Common myeloid progenitor, CD34-positive (primary cell): ENCODE data around the gene ST14.
A peak's percentile ranks its signal among the peaks of the same experiment; 100 is the strongest.
"Not testable (repeated sequence)": the region's sequence is repeated elsewhere in the genome, so short reads cannot be mapped to it uniquely, and the experiment has no call there.

Experiments used
- CTCF ChIA-PET: fragments of 350-600 bp; sonication (Branson Sonifier 250); formaldehyde crosslinking; loops from one replicate; lab custom pipeline; 2021; ENCODE audit warnings: antibody characterized with exemption; lab: Charles Lee
- POLR2A ChIA-PET: fragments of 350-600 bp; sonication (Branson Sonifier 250); formaldehyde crosslinking; loops from one replicate; lab custom pipeline; 2021; ENCODE audit warnings: antibody characterized with exemption; lab: Charles Lee
- DNase-seq, 3 donors: peaks; one replicate each; pipeline versions ENCODE4 v3.0.0 to v3.0.0-alpha.2; 2013
- H3K27ac ChIP-seq, 2 experiments: 1 replicate in 1 of 2; 2 replicates in 1 of 2; pipeline ENCODE4 v1.7.0; 2013; ENCODE audit warnings: inconsistent platforms in 2 of 2, low read length in 2 of 2, mild to moderate bottlenecking in 2 of 2, low read depth in 1 of 2, moderate library complexity in 1 of 2; ENCODE audit not compliant: severe bottlenecking in 2 of 2, insufficient read depth in 1 of 2, poor library complexity in 1 of 2
- H3K27me3 ChIP-seq, 5 experiments: replicated peaks in 2 of 5; 1 replicate in 3 of 5; 2 replicates in 2 of 5; pipeline versions ENCODE4 v1.6.1 to v1.7.0; 2013; ENCODE audit warnings: low read length in 4 of 5, mild to moderate bottlenecking in 2 of 5, moderate library complexity in 2 of 5, inconsistent platforms in 1 of 5; ENCODE audit not compliant: insufficient read depth in 5 of 5, control insufficient read depth in 4 of 5
- H3K36me3 ChIP-seq, 4 experiments: 1 replicate in 2 of 4; 2 replicates in 2 of 4; pipeline versions ENCODE4 v1.6.1 to v1.7.0; 2013; ENCODE audit warnings: low read length in 3 of 4, control low read depth in 1 of 4, mild to moderate bottlenecking in 1 of 4; ENCODE audit not compliant: control insufficient read depth in 4 of 4, insufficient read depth in 4 of 4
- H3K4me1 ChIP-seq, 4 experiments: 1 replicate in 3 of 4; 2 replicates in 1 of 4; pipeline versions ENCODE4 v1.6.1 to v1.7.1; 2013; ENCODE audit warnings: low read length in 3 of 4, mild to moderate bottlenecking in 3 of 4, control low read depth in 1 of 4, inconsistent platforms in 1 of 4, moderate library complexity in 1 of 4; ENCODE audit not compliant: control insufficient read depth in 4 of 4, insufficient read depth in 4 of 4; ENCODE audit errors: control extremely low read depth in 1 of 4
- H3K4me3 ChIP-seq, 7 experiments: 1 replicate in 4 of 7; 2 replicates in 3 of 7; pipeline versions ENCODE4 v1.5.1 to v1.7.0; 2013; ENCODE audit warnings: mild to moderate bottlenecking in 7 of 7, low read length in 6 of 7, moderate library complexity in 6 of 7, inconsistent platforms in 2 of 7, low read depth in 2 of 7, control low read depth in 1 of 7; ENCODE audit not compliant: insufficient read depth in 4 of 7, control insufficient read depth in 1 of 7; ENCODE audit errors: extremely low read depth in 1 of 7
- H3K9me3 ChIP-seq, 5 experiments: 1 replicate in 4 of 5; 2 replicates in 1 of 5; pipeline versions ENCODE4 v1.6.1 to v1.7.1; 2013; ENCODE audit warnings: low read length in 4 of 5, mild to moderate bottlenecking in 2 of 5, inconsistent platforms in 1 of 5, low read depth in 1 of 5, moderate library complexity in 1 of 5; ENCODE audit not compliant: control insufficient read depth in 4 of 5, insufficient read depth in 2 of 5; ENCODE audit errors: control extremely low read depth in 1 of 5
- WGBS: methylation state at CpG from one replicate; pipeline ENCODE4 v1.1.5; 2013; ENCODE audit not compliant: insufficient coverage; 5-methylcytosine and 5-hydroxymethylcytosine counted together

ST14 gene

DNA sequence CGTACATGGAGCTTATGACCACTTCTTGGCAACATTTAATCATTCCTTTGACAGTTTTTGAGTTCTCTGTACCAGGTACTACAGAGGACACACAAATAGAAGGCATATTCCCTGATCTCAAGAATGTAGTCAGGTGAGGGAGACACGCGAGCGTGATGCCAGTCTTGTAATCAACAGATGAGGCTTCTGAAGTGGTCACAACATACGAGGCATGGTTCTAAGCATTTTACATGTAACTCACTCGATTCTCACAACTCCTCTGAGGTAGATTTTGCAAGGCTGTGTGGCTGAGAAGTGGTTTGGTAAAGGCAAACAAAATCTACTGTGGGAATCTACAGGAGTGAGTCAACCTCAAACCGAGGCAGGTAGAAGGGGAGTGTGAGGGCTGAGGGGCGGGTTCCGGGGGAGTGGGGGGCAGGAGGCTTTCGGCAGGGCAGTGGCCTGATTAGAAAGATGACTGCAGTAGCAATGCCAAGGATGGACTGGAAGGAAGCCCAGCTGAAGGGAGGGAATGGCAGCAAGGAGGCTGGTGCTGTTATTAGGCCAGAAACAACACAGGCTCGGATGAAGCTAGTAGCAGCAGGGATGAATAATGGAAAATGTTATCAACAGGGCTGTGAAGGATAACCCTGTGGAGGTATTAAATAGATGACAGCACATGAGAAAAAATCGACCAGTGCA, 63.8 kb downstream of the ST14 start:
- 97% methylated on average over 9 of the region's 12 CpGs for WGBS
- CTCF ChIA-PET = interaction anchor here (2.9 kb wide), 1 partner anchor 11 kb away, joined by 10 read pairs; no protein-coding TSS in a partner anchor
- H3K4me1 ChIP-seq = no peaks in the 10 kb centered on the region

GRCh38 chr11:130227373-130227772, 67.8 kb downstream of the ST14 start:
- H3K4me1 ChIP-seq = no peaks in the 10 kb centered on the region
- CTCF ChIA-PET = interaction anchor here (1.0 to 1.4 kb wide), 2 partner anchors 14 to 77 kb away, joined by 3 to 4 read pairs; no protein-coding TSS in a partner anchor
- H3K27ac ChIP-seq = no peak overlapping the region
- H3K9me3 ChIP-seq = no peaks in the 10 kb centered on the region
- peaks cover 0 to 9% (median 4%) of the 10 kb centered on the region in 4 experiments for H3K36me3 ChIP-seq
- 100% methylated on average over 3 of the region's 4 CpGs for WGBS
- DNase-seq = no peak
- no peaks in the 10 kb centered on the region for H3K27me3 ChIP-seq
- POLR2A ChIA-PET = no interaction called here
- no peak overlapping the region for H3K4me3 ChIP-seq

More for the DNA sequence above, 63.8 kb downstream of the ST14 start:
- DNase-seq = no peak
- POLR2A ChIA-PET = no interaction called here
- Histone ChIP-seq H3K27me3 (no peaks in the 10 kb centered on the region), H3K4me3 (no peak overlapping the region), H3K9me3 (no peaks in the 10 kb centered on the region), H3K36me3 (peaks cover 0 to 3% (median 1%) of the 10 kb centered on the region in 4 experiments), H3K27ac (no peak overlapping the region)

GRCh38 chr11:130233486-130233885, 73.9 kb downstream of the ST14 start:
- H3K9me3 ChIP-seq, DNase-seq, H3K27ac ChIP-seq, H3K4me1 ChIP-seq, H3K4me3 ChIP-seq, CTCF ChIA-PET, POLR2A ChIA-PET, H3K27me3 ChIP-seq: not testable (repeated sequence)
- peaks cover 17 to 41% (median 28%) of the 10 kb centered on the region in 4 experiments for H3K36me3 ChIP-seq

- CTCF ChIA-PET, H3K27ac ChIP-seq: not testable (repeated sequence)
These were observed 74.3 kb downstream of the ST14 start for GRCh38 chr11:130233888-130234287.

DNA sequence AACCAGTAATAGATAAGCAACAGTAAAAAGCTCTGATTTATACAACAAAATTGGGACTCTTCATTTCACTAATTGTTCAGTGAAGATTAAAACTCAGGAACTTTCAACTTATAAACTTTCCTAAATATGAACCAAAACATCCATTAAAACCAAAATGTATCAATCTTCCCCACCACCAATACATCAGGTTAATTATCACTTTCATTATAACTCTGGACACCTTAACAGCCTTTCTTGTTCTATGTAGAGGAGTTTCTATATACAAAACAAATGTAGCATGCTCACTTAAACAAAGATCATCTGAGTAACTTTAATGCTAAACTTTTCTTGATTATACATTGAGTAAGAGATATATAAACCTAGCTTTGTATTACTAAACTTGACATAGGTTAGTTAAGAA, 74.7 kb downstream of the ST14 start:
- no peak overlapping the region for H3K4me3 ChIP-seq
- POLR2A ChIA-PET = no interaction called here
- DNase-seq = no peak
- H3K27ac ChIP-seq = no peak overlapping the region
- H3K27me3 ChIP-seq = no peaks in the 10 kb centered on the region
- CTCF ChIA-PET = no interaction called here
- no peaks in the 10 kb centered on the region for H3K9me3 ChIP-seq
- H3K36me3 ChIP-seq = peaks cover 20 to 48% (median 31%) of the 10 kb centered on the region in 4 experiments
- no peaks in the 10 kb centered on the region for H3K4me1 ChIP-seq

More at GRCh38 chr11:130233888-130234287, 74.3 kb downstream of the ST14 start:
- H3K4me3 ChIP-seq, DNase-seq, POLR2A ChIA-PET, H3K4me1 ChIP-seq, H3K9me3 ChIP-seq, H3K27me3 ChIP-seq: not testable (repeated sequence)
- WGBS = no CpG with 5 or more reads among the region's 3 CpGs
- H3K36me3 ChIP-seq = peaks cover 20 to 44% (median 29%) of the 10 kb centered on the region in 4 experiments

GRCh38 chr11:130237282-130238006, 77.9 kb downstream of the ST14 start:
- DNase-seq = no peak

GRCh38 chr11:130241713-130242112, 82.1 kb downstream of the ST14 start:
- Histone ChIP-seq H3K27ac (no peak overlapping the region), H3K4me1 (no peaks in the 10 kb centered on the region), H3K36me3 (peaks cover 14 to 45% (median 25%) of the 10 kb centered on the region in 4 experiments), H3K9me3 (no peaks in the 10 kb centered on the region), H3K4me3 (no peak overlapping the region), H3K27me3 (no peaks in the 10 kb centered on the region)
- ChIA-PET CTCF (no interaction called here), POLR2A (no interaction called here)
- peak in 1 of 3 donors; percentile 8 for DNase-seq
- no CpG with 5 or more reads among the region's 2 CpGs for WGBS

More at GRCh38 chr11:130237282-130238006, 77.9 kb downstream of the ST14 start:
- ChIA-PET CTCF (interaction anchor here (1.2 kb wide), 1 partner anchor 19 kb away, joined by 3 read pairs; no protein-coding TSS in a partner anchor), POLR2A (no interaction called here)
- Histone ChIP-seq H3K27ac (no peak overlapping the region), H3K4me3 (no peak overlapping the region), H3K4me1 (no peaks in the 10 kb centered on the region), H3K36me3 (peaks cover 23 to 47% (median 37%) of the 10 kb centered on the region in 4 experiments), H3K27me3 (no peaks in the 10 kb centered on the region), H3K9me3 (no peaks in the 10 kb centered on the region)
- WGBS = no CpG with 5 or more reads among the region's 6 CpGs
